Gastroesophageal sphincter (tissue), 3 donors: ENCODE measurements around the gene CLIP1.

ENCODE experiments used
- CTCF ChIP-seq, 4 experiments: fragments of 200-600 bp in 2 of 4; fragments of 450-650 bp in 2 of 4; sonication (generic) in 1 of 4; IDR thresholded peaks; one replicate each; pipeline ENCODE4 v1.5.1; 2017 to 2019; ENCODE audit warnings: antibody characterized with exemption in 4 of 4, mild to moderate bottlenecking in 2 of 4, moderate library complexity in 2 of 4
- EP300 ChIP-seq: sonication (generic); formaldehyde crosslinking; IDR thresholded peaks from one replicate; pipeline ENCODE4 v1.6.1; 2017; ENCODE audit warnings: antibody characterized with exemption, mild to moderate bottlenecking
- POLR2A ChIP-seq, 2 donors: fragments of 450-650 bp; IDR thresholded peaks; one replicate each; pipeline ENCODE4 v1.6.1; 2017; ENCODE audit warnings: antibody characterized with exemption in 2 of 2, mild to moderate bottlenecking in 2 of 2, moderate library complexity in 1 of 2
- POLR2AphosphoS5 ChIP-seq: sonication (generic); formaldehyde crosslinking; IDR thresholded peaks from one replicate; pipeline ENCODE4 v1.6.1; 2017; ENCODE audit warnings: antibody characterized with exemption

GRCh38 chr12:122310626-122311333 is 111.7 kb downstream of the CLIP1 start:
- TF ChIP-seq CTCF (IDR thresholded peaks at IDR 0.05) (no peak), POLR2A (IDR thresholded peaks at IDR 0.05) (no peak), EP300 (no peak), POLR2AphosphoS5 (no peak)
